Measurements from ENCODE around the gene CD164. TPM values are rescaled to one million over a fixed set of nuclear protein-coding genes. Genes with fewer than 3 reads are reported as not detected.

The CD164 gene
- total RNA-seq, 1 donor from 2014 or later, result 307 TPM

- Histone ChIP-seq H3K4me1 (peaks cover 50% of the 10 kb centered on the region), H3K27ac (no peak overlapping the region)
- no peak for DNase-seq
Measured at GRCh38 chr6:109374326-109374892, 7.9 kb downstream of the CD164 start.

GRCh38 chr6:109373762-109374161 is 8.5 kb downstream of the CD164 start:
- peak; percentile 67 to 76 for ATAC-seq
- TF ChIP-seq, protein P1, sequence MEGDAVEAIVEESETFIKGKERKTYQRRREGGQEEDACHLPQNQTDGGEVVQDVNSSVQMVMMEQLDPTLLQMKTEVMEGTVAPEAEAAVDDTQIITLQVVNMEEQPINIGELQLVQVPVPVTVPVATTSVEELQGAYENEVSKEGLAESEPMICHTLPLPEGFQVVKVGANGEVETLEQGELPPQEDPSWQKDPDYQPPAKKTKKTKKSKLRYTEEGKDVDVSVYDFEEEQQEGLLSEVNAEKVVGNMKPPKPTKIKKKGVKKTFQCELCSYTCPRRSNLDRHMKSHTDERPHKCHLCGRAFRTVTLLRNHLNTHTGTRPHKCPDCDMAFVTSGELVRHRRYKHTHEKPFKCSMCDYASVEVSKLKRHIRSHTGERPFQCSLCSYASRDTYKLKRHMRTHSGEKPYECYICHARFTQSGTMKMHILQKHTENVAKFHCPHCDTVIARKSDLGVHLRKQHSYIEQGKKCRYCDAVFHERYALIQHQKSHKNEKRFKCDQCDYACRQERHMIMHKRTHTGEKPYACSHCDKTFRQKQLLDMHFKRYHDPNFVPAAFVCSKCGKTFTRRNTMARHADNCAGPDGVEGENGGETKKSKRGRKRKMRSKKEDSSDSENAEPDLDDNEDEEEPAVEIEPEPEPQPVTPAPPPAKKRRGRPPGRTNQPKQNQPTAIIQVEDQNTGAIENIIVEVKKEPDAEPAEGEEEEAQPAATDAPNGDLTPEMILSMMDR (IDR thresholded peaks at IDR 0.05), result no peak
- DNase-seq, result no peak
- Histone ChIP-seq H3K4me3 (no peak overlapping the region), H3K27me3 (ENCODE audit: low read depth) (no peaks in the 10 kb centered on the region), H3K27ac (no peak overlapping the region), H3K4me1 (peaks cover 44% of the 10 kb centered on the region), H3K9me3 (no peaks in the 10 kb centered on the region), H3K36me3 (peaks cover 93% of the 10 kb centered on the region)
- intact Hi-C loops (cut with DNase I), result no loop called here

More at GRCh38 chr6:109374326-109374892, 7.9 kb downstream of the CD164 start:
- Histone ChIP-seq H3K9me3 (no peaks in the 10 kb centered on the region), H3K27me3 (ENCODE audit: low read depth) (no peaks in the 10 kb centered on the region), H3K4me3 (no peak overlapping the region), H3K36me3 (peaks cover 87% of the 10 kb centered on the region)
- intact Hi-C loops (cut with DNase I), result no loop called here
- ATAC-seq, result peak in 1 of 2 donors; percentile 38
- TF ChIP-seq, protein P1 (IDR thresholded peaks at IDR 0.05), result no peak

DNA sequence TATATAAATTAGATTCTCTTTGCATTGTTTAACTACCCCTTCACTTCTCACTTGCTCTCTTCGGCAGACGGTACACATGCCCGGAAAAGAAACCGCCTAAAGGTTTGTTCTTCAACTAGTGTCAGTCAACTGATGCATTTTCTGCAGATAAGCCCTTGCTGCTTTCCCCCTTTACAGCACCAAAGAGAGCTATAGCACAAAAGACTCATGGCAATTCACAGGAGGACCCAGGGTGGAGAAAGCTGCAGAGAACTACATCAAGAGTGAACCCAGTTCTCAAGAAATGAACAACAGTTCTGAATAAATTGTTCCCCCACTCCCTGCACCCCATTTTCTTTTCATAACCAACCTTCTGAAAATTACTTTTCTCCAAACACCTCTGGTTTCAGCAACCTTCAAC is 8.9 kb downstream of the CD164 start:
- Histone ChIP-seq H3K9me3 (no peaks in the 10 kb centered on the region), H3K27me3 (ENCODE audit: low read depth) (no peaks in the 10 kb centered on the region), H3K4me3 (no peak overlapping the region), H3K4me1 (peaks cover 40% of the 10 kb centered on the region), H3K27ac (no peak overlapping the region), H3K36me3 (peaks cover 94% of the 10 kb centered on the region)
- intact Hi-C loops (cut with DNase I), result no loop called here
- ATAC-seq, result no peak
- TF ChIP-seq, protein P1 (IDR thresholded peaks at IDR 0.05), result no peak
- DNase-seq, result no peak

DNA sequence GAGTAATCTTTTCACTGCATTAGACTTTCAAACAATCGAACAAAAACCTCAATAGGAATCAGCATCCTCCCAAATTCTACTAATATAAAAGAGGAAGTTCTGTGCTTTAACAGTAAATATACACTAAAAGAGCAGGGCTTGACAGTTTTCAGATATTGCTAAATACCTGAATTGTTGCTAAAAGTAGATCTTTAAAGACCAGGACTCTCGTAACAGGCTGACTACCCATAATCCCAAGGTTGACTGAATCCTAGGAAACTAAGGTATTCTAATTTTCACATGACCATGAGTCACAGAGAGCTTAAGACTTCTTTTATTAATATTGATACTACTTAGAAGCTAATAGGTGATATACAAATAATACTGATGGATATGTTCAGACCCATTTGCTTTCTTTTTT is 10.1 kb downstream of the CD164 start:
- intact Hi-C loops (cut with DNase I), result no loop called here
- TF ChIP-seq, protein P1 (IDR thresholded peaks at IDR 0.05), result no peak
- Histone ChIP-seq H3K36me3 (peaks cover 94% of the 10 kb centered on the region), H3K4me3 (no peak overlapping the region), H3K27me3 (ENCODE audit: low read depth) (no peaks in the 10 kb centered on the region), H3K4me1 (peaks cover 34% of the 10 kb centered on the region), H3K27ac (no peak overlapping the region), H3K9me3 (no peaks in the 10 kb centered on the region)
- ATAC-seq, result peak in 1 of 2 donors; percentile 16
- DNase-seq, result no peak

- TF ChIP-seq, protein P1 (IDR thresholded peaks at IDR 0.05), result no peak
- intact Hi-C loops (cut with DNase I), result no loop called here
- no peak for ATAC-seq
- DNase-seq, result no peak
- peaks cover 29% of the 10 kb centered on the region for H3K4me1 ChIP-seq
- no peaks in the 10 kb centered on the region for H3K27me3 ChIP-seq (ENCODE audit: low read depth)
- H3K4me3 ChIP-seq, result no peak overlapping the region
- peaks cover 94% of the 10 kb centered on the region for H3K36me3 ChIP-seq
- H3K27ac ChIP-seq, result no peak overlapping the region
- no peaks in the 10 kb centered on the region for H3K9me3 ChIP-seq
Measured at GRCh38 chr6:109370792-109371191, 11.5 kb downstream of the CD164 start.
